Activated CD8-positive, alpha-beta T cell treated with anti-CD3 and anti-CD28 coated beads for 36 hours (primary cell): ENCODE measurements around the gene PRDM2. TPM values are rescaled to one million over a fixed set of nuclear protein-coding genes. Genes with fewer than 3 reads are reported as not detected.
A peak's percentile ranks its signal among the peaks of the same experiment; 100 is the strongest.

Experiments used
- ATAC-seq: fragments of 200-7000 bp; cut with Tn5 transposase; one replicate; pipeline ENCODE4 v1.10.0; 2021; ENCODE audit warnings: mild to moderate bottlenecking, moderate library complexity
- CTCF ChIA-PET: fragments of 350-600 bp; sonication (Branson Sonifier 250); formaldehyde crosslinking; loops from one replicate; lab custom pipeline; 2021; ENCODE audit warnings: antibody characterized with exemption; lab: Charles Lee
- POLR2A ChIA-PET: fragments of 350-600 bp; sonication (Branson Sonifier 250); formaldehyde crosslinking; loops from one replicate; lab custom pipeline; 2021; ENCODE audit warnings: antibody characterized with exemption; lab: Charles Lee
- DNase-seq: peaks from one replicate; pipeline ENCODE4 v3.0.0-alpha.2; 2020
- H3K27ac Mint-ChIP-seq: one replicate; pipeline ENCODE4 v1.8.0; 2021; ENCODE audit warnings: mild to moderate bottlenecking, mixed read lengths
- H3K27me3 Mint-ChIP-seq: one replicate; pipeline ENCODE4 v1.8.0; 2021; ENCODE audit warnings: mixed read lengths
- H3K36me3 Mint-ChIP-seq: one replicate; pipeline ENCODE4 v1.8.0; 2021; ENCODE audit warnings: low read depth, mixed read lengths
- H3K4me1 Mint-ChIP-seq: one replicate; pipeline ENCODE4 v1.8.0; 2021; ENCODE audit warnings: low read depth, mixed read lengths
- H3K4me3 Mint-ChIP-seq: one replicate; pipeline ENCODE4 v1.8.0; 2021; ENCODE audit warnings: mild to moderate bottlenecking, moderate library complexity, mixed read lengths
- H3K9me3 Mint-ChIP-seq: one replicate; pipeline ENCODE4 v1.8.0; 2021; ENCODE audit warnings: mixed read lengths
- intact Hi-C: fragments of 100-400 bp; cut with micrococcal nuclease; formaldehyde crosslinking; loops from one replicate; pipeline ENCODE4 v1.10.0; 2022
- total RNA-seq, 2 experiments: library from RNA; stranded (reverse); gene quantifications; one replicate each; pipeline ENCODE4 v1.2.3, GENCODE V29; 2021
- TF ChIP-seq, protein P1 (sequence below): fragments of 200-600 bp; IDR thresholded peaks from one replicate; pipeline ENCODE4 v1.8.0; 2022; ENCODE audit warnings: antibody characterized with exemption, mild to moderate bottlenecking

The PRDM2 gene
- total RNA-seq, 2 experiments from 2014 or later = 41.2 to 43.6 TPM

GRCh38 chr1:13782634-13783360, 82.8 kb downstream of the PRDM2 start:
- Mint-ChIP-seq H3K36me3 (peaks cover 55% of the 10 kb centered on the region), H3K27ac (peak overlapping the region; percentile 34), H3K27me3 (no peaks in the 10 kb centered on the region), H3K9me3 (no peaks in the 10 kb centered on the region), H3K4me1 (peaks cover 47% of the 10 kb centered on the region), H3K4me3 (no peak overlapping the region)
- DNase-seq (no peak), ATAC-seq (no peak)
- POLR2A ChIA-PET = interaction anchor here (1.8 kb wide), 1 partner anchor 33 kb away, joined by 5 read pairs; no protein-coding TSS in a partner anchor
- intact Hi-C loops = no loop called here
- CTCF ChIA-PET = interaction anchor here (0.8 to 2.4 kb wide), 7 partner anchors 10 to 118 kb away, joined by 3 to 4 read pairs (median 3); no protein-coding TSS in a partner anchor
- TF ChIP-seq, protein P1, sequence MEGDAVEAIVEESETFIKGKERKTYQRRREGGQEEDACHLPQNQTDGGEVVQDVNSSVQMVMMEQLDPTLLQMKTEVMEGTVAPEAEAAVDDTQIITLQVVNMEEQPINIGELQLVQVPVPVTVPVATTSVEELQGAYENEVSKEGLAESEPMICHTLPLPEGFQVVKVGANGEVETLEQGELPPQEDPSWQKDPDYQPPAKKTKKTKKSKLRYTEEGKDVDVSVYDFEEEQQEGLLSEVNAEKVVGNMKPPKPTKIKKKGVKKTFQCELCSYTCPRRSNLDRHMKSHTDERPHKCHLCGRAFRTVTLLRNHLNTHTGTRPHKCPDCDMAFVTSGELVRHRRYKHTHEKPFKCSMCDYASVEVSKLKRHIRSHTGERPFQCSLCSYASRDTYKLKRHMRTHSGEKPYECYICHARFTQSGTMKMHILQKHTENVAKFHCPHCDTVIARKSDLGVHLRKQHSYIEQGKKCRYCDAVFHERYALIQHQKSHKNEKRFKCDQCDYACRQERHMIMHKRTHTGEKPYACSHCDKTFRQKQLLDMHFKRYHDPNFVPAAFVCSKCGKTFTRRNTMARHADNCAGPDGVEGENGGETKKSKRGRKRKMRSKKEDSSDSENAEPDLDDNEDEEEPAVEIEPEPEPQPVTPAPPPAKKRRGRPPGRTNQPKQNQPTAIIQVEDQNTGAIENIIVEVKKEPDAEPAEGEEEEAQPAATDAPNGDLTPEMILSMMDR = no peak

DNA sequence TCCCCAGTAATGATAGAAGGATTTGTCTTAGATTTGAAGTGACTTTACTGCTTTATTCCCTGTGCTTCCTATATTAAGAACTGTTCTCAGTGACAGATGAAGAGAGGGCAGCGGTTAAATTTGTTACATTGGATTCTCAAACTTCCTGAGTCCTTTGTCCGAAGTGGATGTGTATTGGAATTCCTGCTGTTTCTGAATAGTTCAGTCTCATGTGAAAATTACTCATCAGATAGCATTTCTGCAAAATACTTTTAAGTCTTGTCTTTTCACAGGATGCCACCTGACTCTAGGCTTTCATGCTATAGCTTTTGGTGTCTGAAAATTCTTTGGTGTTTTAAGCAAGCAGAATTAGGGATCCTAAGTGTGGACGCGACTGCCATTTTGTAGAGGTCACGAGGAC, 83.6 kb downstream of the PRDM2 start:
- intact Hi-C loops = no loop called here
- DNase-seq = no peak
- Mint-ChIP-seq H3K4me3 (no peak overlapping the region), H3K27ac (peak overlapping the region; percentile 42), H3K4me1 (peaks cover 52% of the 10 kb centered on the region), H3K9me3 (no peaks in the 10 kb centered on the region), H3K27me3 (no peaks in the 10 kb centered on the region), H3K36me3 (peaks cover 55% of the 10 kb centered on the region)
- no peak for ATAC-seq
- TF ChIP-seq, protein P1 = no peak
- CTCF ChIA-PET = interaction anchor here (0.8 to 2.4 kb wide), 4 partner anchors 11 to 118 kb away, joined by 3 to 4 read pairs (median 4); no protein-coding TSS in a partner anchor
- POLR2A ChIA-PET = interaction anchor here (1.0 kb wide), 1 partner anchor 11 kb away, joined by 3 read pairs; no protein-coding TSS in a partner anchor

DNA sequence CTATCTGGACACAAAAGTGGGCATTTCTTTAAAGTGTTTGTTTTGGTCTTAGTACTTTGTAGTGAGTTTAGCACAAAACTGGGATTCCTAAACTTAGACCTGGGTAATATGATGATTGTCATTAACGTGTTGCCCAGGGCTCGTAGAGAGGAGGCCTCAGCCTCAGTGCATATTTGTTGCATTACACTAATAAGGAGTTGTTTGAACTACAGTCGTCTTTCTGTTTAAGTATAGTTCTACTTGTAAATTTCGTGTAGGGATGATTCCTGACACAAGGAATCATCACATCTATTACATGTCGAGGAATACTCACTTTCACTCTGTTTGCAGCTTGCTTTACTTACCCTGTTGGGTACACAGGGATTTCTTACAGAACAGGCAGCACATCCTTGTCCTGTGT, 85.0 kb downstream of the PRDM2 start:
- no peak overlapping the region for H3K27ac Mint-ChIP-seq
- H3K9me3 Mint-ChIP-seq = no peaks in the 10 kb centered on the region
- no peak overlapping the region for H3K4me3 Mint-ChIP-seq
- peaks cover 59% of the 10 kb centered on the region for H3K4me1 Mint-ChIP-seq
- ATAC-seq (no peak), DNase-seq (no peak)
- intact Hi-C loops = no loop called here
- peaks cover 49% of the 10 kb centered on the region for H3K36me3 Mint-ChIP-seq
- ChIA-PET CTCF (interaction anchor here (2.4 kb wide), 1 partner anchor 120 kb away, joined by 4 read pairs; no protein-coding TSS in a partner anchor), POLR2A (no interaction called here)
- TF ChIP-seq, protein P1 = no peak
- H3K27me3 Mint-ChIP-seq = no peaks in the 10 kb centered on the region

DNA sequence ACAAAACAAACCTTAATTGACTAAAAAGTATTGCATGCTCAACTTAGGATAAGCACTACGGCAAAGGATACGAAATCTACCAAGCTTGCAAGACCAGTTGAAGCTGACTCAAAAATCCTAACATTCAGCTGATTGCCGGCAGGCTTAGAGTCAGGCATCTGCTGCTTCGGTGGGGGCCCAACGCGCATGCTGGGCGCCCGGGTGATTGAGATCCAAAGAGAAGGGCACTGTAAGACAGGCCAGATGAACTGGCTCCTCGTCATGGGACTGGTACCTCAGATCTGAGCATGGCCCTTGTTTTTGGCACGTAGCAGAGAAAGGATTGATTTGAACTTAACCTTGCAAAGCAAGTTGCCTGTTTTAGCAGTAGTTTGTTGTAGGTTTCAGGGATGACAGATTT, 86.6 kb downstream of the PRDM2 start:
- H3K36me3 Mint-ChIP-seq = peaks cover 44% of the 10 kb centered on the region
- CTCF ChIA-PET = no interaction called here

More for the DNA sequence above, 86.6 kb downstream of the PRDM2 start:
- POLR2A ChIA-PET = no interaction called here
- DNase-seq = no peak
- Mint-ChIP-seq H3K27ac (no peak overlapping the region), H3K4me1 (peaks cover 66% of the 10 kb centered on the region), H3K27me3 (no peaks in the 10 kb centered on the region), H3K4me3 (no peak overlapping the region), H3K9me3 (no peaks in the 10 kb centered on the region)
- intact Hi-C loops = no loop called here
- ATAC-seq = no peak
- TF ChIP-seq, protein P1 = no peak
